ENCODE measurements around the gene MAGED2.

- TF ChIP-seq EP300 (IDR thresholded peaks at IDR 0.05; ENCODE audit: borderline replicate concordance) (no peak), ZBTB7A (IDR thresholded peaks at IDR 0.05; ENCODE audit: low read depth) (no peak), TAF1 (IDR thresholded peaks at IDR 0.05; ENCODE audit: low read depth) (no peak), RAD21 (IDR thresholded peaks at IDR 0.05; ENCODE audit: low read depth) (no peak)
Observed at GRCh38 chrX:54817220-54817820, 9.8 kb downstream of the MAGED2 start.
